ENCODE data around the gene IL23A.

GRCh38 chr12:56377310-56377988 is 38.8 kb downstream of the IL23A start:
- TF ChIP-seq POLR2A (IDR thresholded peaks at IDR 0.05), result no peak
- TF ChIP-seq CTCF (IDR thresholded peaks at IDR 0.05), result no peak

Measured in tibial nerve (tissue), 3 donors.